Neural cell (in vitro differentiated cells): ENCODE results near the gene MRPS33.

Experiments used
- CTCF ChIP-seq: fragments of 450-650 bp; IDR thresholded peaks from 2 replicates; pipeline ENCODE4 v1.5.1; 2014; ENCODE audit warnings: antibody characterized with exemption, mild to moderate bottlenecking, moderate library complexity; ENCODE audit not compliant: poor library complexity, severe bottlenecking
- EZH2 ChIP-seq: fragments of 200-600, 300-800 bp; shearing (Covaris generic), sonication (generic); IDR thresholded peaks from 2 replicates; pipeline ENCODE4 v1.6.1; 2014; ENCODE audit warnings: antibody characterized with exemption, low read length, borderline replicate concordance, mild to moderate bottlenecking; ENCODE audit not compliant: insufficient read depth, poor library complexity, severe bottlenecking
- TAF1 ChIP-seq: IDR thresholded peaks from 2 replicates; pipeline ENCODE4 v1.6.1; 2012; ENCODE audit warnings: low read depth

- TF ChIP-seq CTCF (peak; percentile 73), EZH2 (no peak), TAF1 (no peak)
These were observed 2.6 kb downstream of the MRPS33 start for GRCh38 chr7:141012044-141012685.
